ENCODE results near the gene DGKH.
A peak's percentile ranks its signal among the peaks of the same experiment; 100 is the strongest.
"Not testable (repeated sequence)": the region's sequence is repeated elsewhere in the genome, so short reads cannot be mapped to it uniquely, and the experiment has no call there.

The DGKH gene

GRCh38 chr13:42225051-42225450, 176.6 kb downstream of the DGKH start:
- no peak for DNase-seq (ENCODE audit: low read depth in 2 of 2)

DNA sequence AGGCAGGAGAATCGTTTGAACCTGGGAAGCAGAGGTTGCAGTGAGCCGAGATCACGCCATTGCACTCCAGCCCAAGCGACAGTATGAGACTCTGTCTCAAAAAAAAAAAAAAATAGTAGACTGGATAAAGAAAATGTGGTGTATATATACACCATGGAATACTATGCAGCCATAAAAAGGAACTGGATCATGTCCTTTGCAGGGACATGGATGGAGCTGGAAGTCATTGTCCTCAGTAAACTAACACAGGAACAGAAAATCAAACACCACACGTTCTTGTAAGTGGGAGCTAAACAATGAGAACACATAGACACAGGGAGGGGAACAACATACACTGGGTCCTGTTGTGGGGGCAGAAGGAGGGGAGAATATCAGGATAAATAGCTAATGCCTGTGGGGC, 178.3 kb downstream of the DGKH start:
- not testable (repeated sequence) for DNase-seq (ENCODE audit: low read depth in 2 of 2)

DNA sequence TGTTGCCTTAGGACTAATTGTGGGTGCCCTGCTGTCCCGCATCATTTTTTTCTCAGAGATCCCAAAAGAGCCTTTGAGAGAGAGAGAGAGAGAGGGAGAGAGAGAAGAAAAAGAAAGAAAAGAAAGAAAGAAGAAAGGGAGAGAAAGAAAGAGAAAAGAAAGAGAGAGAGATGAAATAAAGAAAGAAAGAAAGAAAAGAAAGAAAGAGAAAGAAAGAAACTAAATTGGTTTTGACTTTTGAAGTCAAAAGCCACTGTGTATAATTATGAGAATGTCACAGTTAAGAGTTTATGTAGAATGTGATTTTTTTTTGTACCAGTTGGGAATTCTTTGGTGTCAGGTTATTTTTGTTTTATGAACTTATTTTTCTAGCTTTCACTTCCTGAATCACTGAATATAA, 180.1 kb downstream of the DGKH start:
- no peak for DNase-seq (ENCODE audit: low read depth in 2 of 2)

GRCh38 chr13:42229287-42229686, 180.8 kb downstream of the DGKH start:
- no peak for DNase-seq (ENCODE audit: low read depth in 2 of 2)

DNA sequence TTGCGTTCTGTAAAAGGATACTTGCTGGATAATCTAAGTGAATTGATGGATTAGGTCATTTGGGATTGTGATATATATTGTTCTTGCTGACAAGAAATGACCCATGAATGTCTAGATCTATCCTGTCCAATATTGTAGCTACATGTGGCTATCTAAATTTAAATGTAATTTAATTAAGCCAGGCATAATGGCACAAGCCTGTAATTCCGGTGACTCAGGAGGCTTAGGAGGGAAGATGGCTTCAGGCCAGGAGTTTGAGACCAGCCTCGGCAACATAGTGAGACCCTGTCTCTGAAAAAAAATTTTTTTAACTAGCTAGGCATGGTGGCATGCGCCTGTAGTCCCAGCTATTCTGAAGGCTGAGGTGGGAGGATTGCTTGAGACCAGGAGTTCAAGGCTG, 184.2 kb downstream of the DGKH start:
- DNase-seq (ENCODE audit: low read depth in 2 of 2), result no peak

- no peak for DNase-seq (ENCODE audit: low read depth in 2 of 2)
Observed at GRCh38 chr13:42233726-42234125, 185.3 kb downstream of the DGKH start.

GRCh38 chr13:42239161-42239560, 190.7 kb downstream of the DGKH start:
- DNase-seq (ENCODE audit: low read depth in 2 of 2), result no peak

- no peak for DNase-seq (ENCODE audit: low read depth in 2 of 2)
Observed at GRCh38 chr13:42239644-42240043, 191.2 kb downstream of the DGKH start.

GRCh38 chr13:42246541-42246940, 198.1 kb downstream of the DGKH start:
- DNase-seq (ENCODE audit: low read depth in 2 of 2), result no peak

DNA sequence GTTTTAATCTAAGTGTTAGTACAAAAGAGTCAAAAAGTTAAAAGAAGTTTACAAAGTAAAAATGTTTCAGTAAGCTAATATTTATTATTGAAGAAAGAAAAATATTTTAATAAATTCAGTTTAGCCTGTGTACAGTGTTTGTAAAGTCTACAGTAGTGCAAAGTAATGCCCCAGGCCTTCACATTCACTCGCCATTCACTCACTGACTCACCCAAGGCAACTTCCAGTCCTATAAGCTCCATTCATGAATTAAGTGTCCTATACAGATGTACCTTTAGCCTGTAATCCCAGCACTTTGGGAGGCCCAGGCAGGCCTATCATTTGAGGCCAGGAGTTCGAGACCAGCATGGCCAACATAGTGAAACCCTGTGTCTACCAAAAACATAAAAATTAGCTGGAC, 199.4 kb downstream of the DGKH start:
- DNase-seq (ENCODE audit: low read depth in 2 of 2), result no peak

DNA sequence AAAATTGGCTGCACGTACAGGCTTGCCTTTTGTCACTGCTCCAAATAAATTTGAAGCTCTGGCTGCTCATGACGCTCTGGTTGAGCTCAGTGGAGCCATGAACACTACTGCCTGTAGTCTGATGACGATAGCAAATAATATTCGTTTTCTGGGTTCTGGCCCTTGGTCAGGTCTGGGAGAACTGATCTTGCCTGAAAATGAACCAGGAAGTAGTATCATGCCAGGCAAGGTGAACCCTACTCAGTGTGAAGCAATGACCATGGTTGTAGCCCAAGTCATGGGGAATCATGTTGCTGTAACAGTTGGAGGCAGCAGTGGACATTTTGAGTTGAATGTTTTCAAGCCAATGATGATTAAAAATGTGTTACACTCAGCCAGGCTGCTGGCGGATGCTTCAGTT, 207.4 kb downstream of the DGKH start:
- DNase-seq (ENCODE audit: low read depth in 2 of 2), result no peak

GRCh38 chr13:42258747-42259146, 210.3 kb downstream of the DGKH start:
- no peak for DNase-seq (ENCODE audit: low read depth in 2 of 2)

DNA sequence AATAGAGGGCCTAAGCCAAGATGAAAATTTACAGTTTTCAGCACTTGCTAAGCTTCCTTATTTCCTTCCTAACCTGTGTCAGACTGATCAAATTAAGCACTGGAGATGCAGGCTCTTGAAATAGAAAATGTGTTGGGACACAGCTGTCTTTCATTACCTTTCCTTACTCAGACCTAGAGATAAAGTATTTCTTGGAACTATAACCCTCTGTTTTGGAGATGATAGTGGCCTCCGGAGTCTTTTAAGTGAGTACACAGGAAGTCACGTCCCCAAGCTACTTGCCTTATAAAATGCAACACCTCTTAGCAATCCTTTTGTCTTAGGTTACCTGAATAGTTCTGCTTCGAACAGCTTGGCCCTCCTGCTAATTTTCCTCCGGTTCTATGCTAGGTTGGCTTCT, 211.1 kb downstream of the DGKH start:
- DNase-seq (ENCODE audit: low read depth in 2 of 2), result no peak

- DNase-seq (ENCODE audit: low read depth in 2 of 2), result no peak
Observed at GRCh38 chr13:42260903-42261654, 212.6 kb downstream of the DGKH start.

DNA sequence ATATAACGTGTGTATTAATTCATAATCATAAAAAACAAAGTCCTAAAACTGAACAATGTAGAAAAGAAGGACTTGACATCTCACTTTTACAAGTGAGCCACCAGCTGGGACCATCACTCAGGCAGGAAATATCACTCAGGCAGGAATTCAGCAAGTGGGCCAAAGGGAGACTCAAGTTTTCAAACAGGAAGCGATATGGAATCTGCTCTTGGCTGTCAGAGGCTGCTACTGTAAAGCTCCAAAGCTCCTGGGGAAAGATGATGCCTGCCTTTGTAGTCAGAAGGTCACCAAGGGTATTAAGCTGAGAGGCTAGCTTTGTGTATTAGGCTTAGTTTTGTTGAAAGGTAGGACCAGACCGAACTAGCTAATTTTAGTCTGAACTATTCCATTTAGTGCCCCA, 218.0 kb downstream of the DGKH start:
- DNase-seq (ENCODE audit: low read depth in 2 of 2), result no peak

DNA sequence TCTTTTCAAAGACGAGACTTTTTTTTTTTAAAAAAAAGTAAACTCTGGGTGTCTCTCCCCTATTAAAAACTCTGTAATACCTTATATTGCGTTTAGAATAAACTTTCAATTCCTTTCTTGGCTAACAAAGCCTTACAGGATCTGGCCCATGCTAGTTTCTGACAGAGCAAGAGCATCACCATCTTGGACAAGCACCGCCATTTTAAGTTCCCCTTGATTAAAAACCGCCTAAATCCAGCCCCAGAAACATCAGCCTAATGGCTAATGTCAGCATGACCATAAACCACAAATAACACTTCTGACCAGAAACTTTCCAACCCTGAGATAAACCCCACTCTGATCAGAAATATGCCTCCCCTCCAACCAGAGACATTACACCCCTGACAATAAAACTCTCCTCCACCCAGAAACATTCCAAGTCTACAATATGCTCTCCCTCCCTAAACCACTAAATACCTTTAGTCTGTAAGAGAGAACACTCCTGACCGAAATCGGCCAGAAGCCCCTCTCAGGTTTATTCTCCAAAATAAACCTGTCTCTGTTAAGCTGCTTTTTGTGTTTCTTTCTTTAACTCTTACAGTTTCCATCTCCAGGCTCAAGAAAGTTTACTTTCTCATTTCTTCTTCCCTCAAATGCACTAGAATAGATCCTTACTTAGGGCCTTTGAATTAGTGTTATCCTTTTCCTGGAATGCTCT, 221.9 kb downstream of the DGKH start:
- no peak for DNase-seq (ENCODE audit: low read depth in 2 of 2)

- DNase-seq (ENCODE audit: low read depth in 2 of 2), result no peak
Observed at GRCh38 chr13:42270857-42271215, 222.4 kb downstream of the DGKH start.

DNA sequence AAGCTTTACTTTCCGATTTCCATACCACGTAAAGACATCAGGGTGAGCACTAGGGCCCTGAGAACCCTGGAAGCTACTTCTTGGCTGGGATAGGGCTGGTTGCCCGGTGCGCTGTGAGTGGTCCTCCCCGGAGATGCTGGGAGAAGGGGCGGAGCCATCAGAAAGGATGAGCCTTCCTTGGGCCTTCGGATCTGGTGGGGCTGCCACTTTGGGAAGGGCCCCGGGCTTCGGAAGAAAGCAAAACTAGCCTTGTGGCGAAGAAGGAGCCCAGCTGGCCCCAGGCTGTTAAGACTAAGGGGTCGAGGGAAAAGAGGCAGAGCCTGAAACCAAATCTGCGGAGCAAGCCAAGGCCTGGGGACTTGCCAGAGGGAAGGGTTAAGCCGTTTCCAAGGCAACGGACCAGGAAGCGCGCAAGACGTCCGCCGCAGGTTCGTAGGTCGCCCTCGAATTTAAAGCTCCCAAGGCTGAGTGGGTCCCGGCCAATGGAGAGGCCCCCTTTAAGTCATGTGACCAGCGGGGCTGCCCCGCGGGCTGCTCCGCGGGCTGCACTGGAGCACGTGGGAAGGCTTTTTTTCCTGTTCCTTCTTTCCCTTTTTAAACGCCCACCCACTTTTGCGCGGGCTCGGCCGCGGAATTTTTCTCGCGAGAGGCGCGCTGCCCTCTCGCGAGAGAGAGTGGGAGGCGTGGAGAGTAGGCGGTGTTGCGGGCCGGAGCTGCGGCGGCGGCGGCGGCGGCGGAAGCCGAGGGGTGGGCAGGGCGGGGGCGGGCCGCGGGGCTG, 223.1 kb downstream of the DGKH start:
- peak; percentile 89 to 92 for DNase-seq (ENCODE audit: low read depth in 2 of 2)

DNA sequence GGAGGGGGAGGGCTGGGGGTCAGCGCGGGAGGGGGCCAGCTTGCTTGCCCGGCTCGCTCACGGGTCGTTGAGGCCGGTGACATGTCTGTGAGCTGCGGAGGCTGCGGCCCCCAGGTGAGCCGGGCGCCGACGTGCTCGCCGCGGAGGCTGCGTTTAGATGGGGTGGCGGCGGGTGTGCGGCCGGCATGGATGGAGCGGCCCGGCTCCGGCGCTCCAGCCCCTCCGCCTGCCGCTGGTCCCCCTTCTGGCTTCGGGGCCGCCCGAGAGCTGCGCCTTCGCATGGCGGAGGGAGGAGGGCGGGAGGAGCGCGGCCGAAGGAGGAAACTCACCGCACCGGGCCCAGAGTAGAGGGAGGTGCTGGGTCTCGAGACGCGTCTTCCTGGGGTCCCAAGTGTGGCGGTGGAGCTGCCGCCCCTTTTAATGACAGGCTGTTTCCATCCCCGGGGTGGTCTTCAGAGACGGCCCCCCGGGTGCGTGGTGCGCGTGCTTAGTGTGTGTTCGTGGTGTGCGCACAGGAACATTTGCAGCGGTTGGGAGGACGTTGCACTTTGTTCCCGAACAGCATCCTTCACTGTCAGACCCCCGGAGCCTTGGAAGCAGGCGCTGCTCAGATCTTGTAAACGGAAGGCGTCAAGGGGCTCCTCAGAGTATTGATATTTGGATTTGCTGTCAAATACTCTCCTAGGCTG, 223.8 kb downstream of the DGKH start, which contains the start of gene AKAP11:
Gene AKAP11, plus strand, starts transcription at position 38 of the 689 bp plus-strand sequence. CDS start 14,197 bp downstream, outside the sequence.
- peak in 1 of 2 donors; percentile 25 for DNase-seq (ENCODE audit: low read depth in 2 of 2)

DNA sequence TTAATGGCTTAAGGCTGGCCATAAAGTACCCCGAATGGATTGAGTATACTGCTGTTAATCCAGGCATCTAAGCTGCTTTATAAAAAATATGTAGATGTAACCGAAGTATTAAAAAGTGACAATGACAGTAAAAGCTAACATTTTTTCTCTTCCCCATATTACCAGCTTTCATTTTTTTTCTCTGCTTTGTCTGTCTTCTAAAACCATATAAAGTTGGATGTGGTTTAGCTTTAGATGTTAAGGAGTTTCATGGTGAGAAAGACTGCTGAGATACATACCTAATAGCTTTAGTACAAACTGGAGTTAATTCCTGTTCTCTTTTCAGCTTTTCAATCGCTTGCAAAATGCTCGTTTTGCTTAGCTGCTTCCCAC, 224.3 kb downstream of the DGKH start:
- DNase-seq (ENCODE audit: low read depth in 2 of 2), result no peak

GRCh38 chr13:42274386-42275097, 226.1 kb downstream of the DGKH start:
- DNase-seq (ENCODE audit: low read depth in 2 of 2), result no peak

GRCh38 chr13:42275098-42275471, 226.6 kb downstream of the DGKH start:
- no peak for DNase-seq (ENCODE audit: low read depth in 2 of 2)

Measured in stimulated activated CD8-positive, alpha-beta memory T cell treated with anti-CD3 and anti-CD28 coated beads, Interleukin-15, amount 100 ng/mL, for 4 hours (primary cell).